ENCODE results near the gene RAB24.
A peak's percentile ranks its signal among the peaks of the same experiment; 100 is the strongest.

The RAB24 gene

DNA sequence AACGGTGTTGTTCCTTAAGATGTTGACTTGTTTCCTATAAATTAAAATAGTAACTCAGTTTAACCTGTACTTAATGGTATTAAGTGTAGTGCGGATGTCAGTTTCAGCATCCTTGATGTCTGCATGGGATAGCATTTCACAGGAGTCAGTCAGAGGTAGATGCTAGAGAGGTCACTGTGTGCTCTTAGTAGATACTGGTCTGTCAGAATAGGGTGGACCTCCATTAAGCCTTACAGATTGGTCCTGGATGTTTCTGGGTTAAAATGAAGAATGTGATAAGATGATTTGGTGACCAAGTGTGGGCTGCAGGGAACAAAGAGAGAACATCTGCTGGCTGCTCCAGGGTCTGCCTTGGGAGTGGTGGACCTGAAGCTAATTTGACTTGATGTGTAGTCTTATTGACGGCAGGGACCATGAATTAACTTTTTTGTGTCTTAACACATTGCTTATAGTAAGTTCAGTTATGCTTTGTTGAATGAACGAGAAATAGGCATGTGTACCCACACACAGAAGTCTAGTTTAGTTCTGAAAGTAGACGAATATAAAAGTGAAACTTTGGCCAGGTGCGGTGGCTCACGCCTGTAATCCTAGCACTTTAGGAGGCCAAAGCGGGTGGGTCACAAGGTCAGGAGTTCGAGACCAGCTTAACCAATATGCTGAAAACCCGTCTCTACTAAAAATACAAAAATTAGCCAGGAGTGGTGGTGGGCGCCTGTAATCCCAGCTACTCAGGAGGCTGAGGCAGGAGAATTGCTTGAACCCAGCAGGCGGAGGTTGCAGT, 12.5 kb downstream of the RAB24 start:
- no peaks in the 10 kb centered on the region for H3K4me1 Mint-ChIP-seq
- H3K36me3 Mint-ChIP-seq (ENCODE audit: low read depth) = peaks cover 64% of the 10 kb centered on the region
- TF ChIP-seq, protein P1, sequence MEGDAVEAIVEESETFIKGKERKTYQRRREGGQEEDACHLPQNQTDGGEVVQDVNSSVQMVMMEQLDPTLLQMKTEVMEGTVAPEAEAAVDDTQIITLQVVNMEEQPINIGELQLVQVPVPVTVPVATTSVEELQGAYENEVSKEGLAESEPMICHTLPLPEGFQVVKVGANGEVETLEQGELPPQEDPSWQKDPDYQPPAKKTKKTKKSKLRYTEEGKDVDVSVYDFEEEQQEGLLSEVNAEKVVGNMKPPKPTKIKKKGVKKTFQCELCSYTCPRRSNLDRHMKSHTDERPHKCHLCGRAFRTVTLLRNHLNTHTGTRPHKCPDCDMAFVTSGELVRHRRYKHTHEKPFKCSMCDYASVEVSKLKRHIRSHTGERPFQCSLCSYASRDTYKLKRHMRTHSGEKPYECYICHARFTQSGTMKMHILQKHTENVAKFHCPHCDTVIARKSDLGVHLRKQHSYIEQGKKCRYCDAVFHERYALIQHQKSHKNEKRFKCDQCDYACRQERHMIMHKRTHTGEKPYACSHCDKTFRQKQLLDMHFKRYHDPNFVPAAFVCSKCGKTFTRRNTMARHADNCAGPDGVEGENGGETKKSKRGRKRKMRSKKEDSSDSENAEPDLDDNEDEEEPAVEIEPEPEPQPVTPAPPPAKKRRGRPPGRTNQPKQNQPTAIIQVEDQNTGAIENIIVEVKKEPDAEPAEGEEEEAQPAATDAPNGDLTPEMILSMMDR (IDR thresholded peaks at IDR 0.05; ENCODE audit: unreplicated experiment in 3 of 3) = no peak
- no peak overlapping the region for H3K27ac Mint-ChIP-seq
- H3K4me3 Mint-ChIP-seq = no peak overlapping the region
- H3K9me3 Mint-ChIP-seq = no peaks in the 10 kb centered on the region
- H3K27me3 Mint-ChIP-seq (ENCODE audit: low read depth) = no peaks in the 10 kb centered on the region

- no peak overlapping the region for H3K27ac Mint-ChIP-seq
- TF ChIP-seq, protein P1 (IDR thresholded peaks at IDR 0.05; ENCODE audit: unreplicated experiment in 3 of 3) = no peak
- no peaks in the 10 kb centered on the region for H3K4me1 Mint-ChIP-seq
- no peaks in the 10 kb centered on the region for H3K27me3 Mint-ChIP-seq (ENCODE audit: low read depth)
- no peak overlapping the region for H3K4me3 Mint-ChIP-seq
- H3K9me3 Mint-ChIP-seq = no peaks in the 10 kb centered on the region
- H3K36me3 Mint-ChIP-seq (ENCODE audit: low read depth) = peaks cover 57% of the 10 kb centered on the region
These were observed 15.3 kb downstream of the RAB24 start for GRCh38 chr5:177288191-177288590.

DNA sequence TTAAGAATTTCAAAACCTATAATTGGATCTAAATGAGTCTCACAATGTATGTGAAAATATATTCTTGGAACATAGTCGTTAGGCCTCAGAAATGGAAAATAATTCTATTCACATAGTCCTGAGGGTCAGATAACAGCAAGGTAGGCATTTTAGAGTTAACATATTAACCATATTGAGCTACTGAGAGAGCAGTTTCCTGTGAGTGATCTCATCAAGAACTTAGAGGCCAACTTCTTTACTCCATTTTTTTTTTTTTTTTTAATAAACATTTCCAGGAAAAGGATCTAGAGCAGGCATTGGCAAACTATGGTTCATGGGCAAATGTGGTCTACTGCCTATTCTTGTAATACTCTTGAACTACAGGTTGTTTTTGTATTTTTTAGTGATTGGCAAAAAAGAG, 26.6 kb downstream of the RAB24 start:
- TF ChIP-seq, protein P1 (IDR thresholded peaks at IDR 0.05; ENCODE audit: unreplicated experiment in 3 of 3) = no peak
- no peaks in the 10 kb centered on the region for H3K9me3 Mint-ChIP-seq
- no peaks in the 10 kb centered on the region for H3K27me3 Mint-ChIP-seq (ENCODE audit: low read depth)
- no peaks in the 10 kb centered on the region for H3K4me1 Mint-ChIP-seq
- H3K36me3 Mint-ChIP-seq (ENCODE audit: low read depth) = peaks cover 75% of the 10 kb centered on the region
- H3K4me3 Mint-ChIP-seq = no peak overlapping the region
- H3K27ac Mint-ChIP-seq = peak overlapping the region in 1 of 3 experiments; percentile 53

DNA sequence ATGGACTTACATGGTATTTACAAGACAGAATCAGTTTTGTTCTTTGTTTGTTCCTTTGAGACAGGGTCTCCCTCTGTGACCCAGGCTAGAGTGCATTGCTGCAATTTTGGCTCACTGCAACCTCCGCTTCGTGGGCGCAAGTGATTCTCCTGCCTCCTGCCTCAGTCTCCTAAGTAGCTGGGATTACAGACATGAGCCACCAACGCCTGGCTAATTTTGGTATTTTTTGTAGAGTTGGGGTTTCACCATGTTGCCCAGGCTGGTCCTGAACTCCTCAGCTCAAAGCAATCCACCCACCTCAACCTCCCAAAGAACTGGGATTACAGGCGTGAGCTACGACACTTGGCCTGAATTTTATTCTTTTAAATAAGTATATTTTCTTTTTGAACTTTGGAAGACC, 27.6 kb downstream of the RAB24 start:
- Mint-ChIP-seq H3K27me3 (ENCODE audit: low read depth) (no peaks in the 10 kb centered on the region), H3K36me3 (ENCODE audit: low read depth) (peaks cover 75% of the 10 kb centered on the region), H3K4me3 (no peak overlapping the region), H3K9me3 (no peaks in the 10 kb centered on the region), H3K27ac (no peak overlapping the region), H3K4me1 (no peaks in the 10 kb centered on the region)
- TF ChIP-seq, protein P1 (IDR thresholded peaks at IDR 0.05; ENCODE audit: unreplicated experiment in 3 of 3) = no peak

DNA sequence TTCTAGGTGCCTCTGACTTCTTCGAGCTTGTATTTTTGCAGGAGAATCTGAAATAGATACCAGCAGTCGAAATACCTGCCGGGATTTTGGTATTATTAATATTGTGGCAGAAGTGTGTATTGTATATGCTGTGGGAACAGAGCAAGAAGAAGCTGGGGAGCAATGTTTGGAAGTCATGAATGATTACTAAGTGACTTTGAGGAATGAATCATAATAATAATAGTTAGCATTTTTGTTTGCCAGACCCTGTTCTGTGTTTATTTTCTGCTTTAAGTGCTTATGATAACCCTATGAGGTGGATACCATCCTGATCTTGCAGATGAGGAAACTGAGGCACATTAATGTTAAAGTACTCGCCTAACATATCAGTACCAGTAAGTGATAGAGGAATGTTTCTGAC, 32.4 kb downstream of the RAB24 start:
- no peaks in the 10 kb centered on the region for H3K4me1 Mint-ChIP-seq
- TF ChIP-seq, protein P1 (IDR thresholded peaks at IDR 0.05; ENCODE audit: unreplicated experiment in 3 of 3) = no peak
- H3K4me3 Mint-ChIP-seq = no peak overlapping the region
- peaks cover 76% of the 10 kb centered on the region for H3K36me3 Mint-ChIP-seq (ENCODE audit: low read depth)
- no peaks in the 10 kb centered on the region for H3K9me3 Mint-ChIP-seq
- H3K27ac Mint-ChIP-seq = no peak overlapping the region
- H3K27me3 Mint-ChIP-seq (ENCODE audit: low read depth) = no peaks in the 10 kb centered on the region

DNA sequence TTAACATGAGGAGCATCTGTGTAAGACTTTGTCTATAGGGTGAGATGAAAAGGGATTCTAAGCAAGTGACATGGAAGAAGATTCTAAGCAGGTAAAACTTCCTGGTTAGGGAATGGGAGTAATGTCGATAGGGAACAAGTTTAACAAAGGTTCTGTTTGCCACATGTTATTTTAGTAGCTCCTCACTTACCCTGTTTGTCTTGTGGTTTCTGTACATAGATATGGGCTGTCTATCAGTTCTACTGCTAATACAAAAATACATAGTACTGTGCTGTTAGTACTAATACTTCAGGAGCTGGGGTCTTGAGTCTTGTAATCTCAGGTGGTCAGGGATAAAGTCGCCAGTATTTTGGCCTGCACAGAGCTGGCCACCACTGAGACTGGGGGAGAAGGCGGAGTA, 32.9 kb downstream of the RAB24 start:
- Mint-ChIP-seq H3K4me3 (no peak overlapping the region), H3K36me3 (ENCODE audit: low read depth) (peaks cover 80% of the 10 kb centered on the region), H3K27ac (no peak overlapping the region), H3K9me3 (no peaks in the 10 kb centered on the region), H3K27me3 (ENCODE audit: low read depth) (no peaks in the 10 kb centered on the region), H3K4me1 (no peaks in the 10 kb centered on the region)
- TF ChIP-seq, protein P1 (IDR thresholded peaks at IDR 0.05; ENCODE audit: unreplicated experiment in 3 of 3) = no peak

All from nephron (organoid).